Panc1 (cell line): ENCODE results near the gene UNC13B.

Experiments used
- POLR2AphosphoS5 ChIP-seq: IDR thresholded peaks from 2 replicates; pipeline ENCODE4 v1.6.1; 2012; ENCODE audit warnings: mild to moderate bottlenecking, low read depth, low read length, moderate library complexity
- SIN3A ChIP-seq: IDR thresholded peaks from 2 replicates; pipeline ENCODE4 v1.6.1; 2012; ENCODE audit warnings: low read depth, mild to moderate bottlenecking, low read length, moderate library complexity, borderline replicate concordance; ENCODE audit not compliant: insufficient read depth
- TF ChIP-seq, protein P1 (sequence below): fragments of 450-650 bp; IDR thresholded peaks from 2 replicates; pipeline ENCODE4 v1.5.1; 2017; ENCODE audit warnings: mild to moderate bottlenecking
- TF ChIP-seq, protein P2 (sequence below), 2 experiments: IDR thresholded peaks; 2 replicates each; pipeline ENCODE4 v1.6.1; 2011 to 2012; ENCODE audit warnings: low read depth in 2 of 2, control low read depth in 1 of 2, low read length in 1 of 2, mild to moderate bottlenecking in 1 of 2, moderate library complexity in 1 of 2; ENCODE audit not compliant: insufficient read depth in 1 of 2

DNA sequence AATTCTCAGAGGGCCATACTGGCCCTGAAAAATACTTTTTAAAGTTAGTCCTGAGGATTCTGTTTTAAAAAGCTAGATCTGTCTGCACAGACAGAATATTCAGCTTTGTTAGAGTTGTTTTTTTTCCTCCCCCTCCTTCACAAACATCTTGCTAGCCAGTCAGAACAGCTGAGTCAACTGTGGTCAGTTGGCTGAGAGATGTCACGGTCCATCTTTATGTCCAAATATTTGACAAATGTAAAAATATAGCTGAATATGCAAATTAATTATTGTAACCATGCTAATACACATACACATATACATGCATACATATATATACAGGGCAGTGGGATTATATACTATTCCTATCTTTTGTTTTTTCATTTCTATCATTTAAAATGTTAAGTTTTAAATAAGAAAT is 33.9 kb downstream of the UNC13B start:
- TF ChIP-seq POLR2AphosphoS5, result no peak
- TF ChIP-seq, protein P1, sequence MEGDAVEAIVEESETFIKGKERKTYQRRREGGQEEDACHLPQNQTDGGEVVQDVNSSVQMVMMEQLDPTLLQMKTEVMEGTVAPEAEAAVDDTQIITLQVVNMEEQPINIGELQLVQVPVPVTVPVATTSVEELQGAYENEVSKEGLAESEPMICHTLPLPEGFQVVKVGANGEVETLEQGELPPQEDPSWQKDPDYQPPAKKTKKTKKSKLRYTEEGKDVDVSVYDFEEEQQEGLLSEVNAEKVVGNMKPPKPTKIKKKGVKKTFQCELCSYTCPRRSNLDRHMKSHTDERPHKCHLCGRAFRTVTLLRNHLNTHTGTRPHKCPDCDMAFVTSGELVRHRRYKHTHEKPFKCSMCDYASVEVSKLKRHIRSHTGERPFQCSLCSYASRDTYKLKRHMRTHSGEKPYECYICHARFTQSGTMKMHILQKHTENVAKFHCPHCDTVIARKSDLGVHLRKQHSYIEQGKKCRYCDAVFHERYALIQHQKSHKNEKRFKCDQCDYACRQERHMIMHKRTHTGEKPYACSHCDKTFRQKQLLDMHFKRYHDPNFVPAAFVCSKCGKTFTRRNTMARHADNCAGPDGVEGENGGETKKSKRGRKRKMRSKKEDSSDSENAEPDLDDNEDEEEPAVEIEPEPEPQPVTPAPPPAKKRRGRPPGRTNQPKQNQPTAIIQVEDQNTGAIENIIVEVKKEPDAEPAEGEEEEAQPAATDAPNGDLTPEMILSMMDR, result no peak
- TF ChIP-seq, protein P2, sequence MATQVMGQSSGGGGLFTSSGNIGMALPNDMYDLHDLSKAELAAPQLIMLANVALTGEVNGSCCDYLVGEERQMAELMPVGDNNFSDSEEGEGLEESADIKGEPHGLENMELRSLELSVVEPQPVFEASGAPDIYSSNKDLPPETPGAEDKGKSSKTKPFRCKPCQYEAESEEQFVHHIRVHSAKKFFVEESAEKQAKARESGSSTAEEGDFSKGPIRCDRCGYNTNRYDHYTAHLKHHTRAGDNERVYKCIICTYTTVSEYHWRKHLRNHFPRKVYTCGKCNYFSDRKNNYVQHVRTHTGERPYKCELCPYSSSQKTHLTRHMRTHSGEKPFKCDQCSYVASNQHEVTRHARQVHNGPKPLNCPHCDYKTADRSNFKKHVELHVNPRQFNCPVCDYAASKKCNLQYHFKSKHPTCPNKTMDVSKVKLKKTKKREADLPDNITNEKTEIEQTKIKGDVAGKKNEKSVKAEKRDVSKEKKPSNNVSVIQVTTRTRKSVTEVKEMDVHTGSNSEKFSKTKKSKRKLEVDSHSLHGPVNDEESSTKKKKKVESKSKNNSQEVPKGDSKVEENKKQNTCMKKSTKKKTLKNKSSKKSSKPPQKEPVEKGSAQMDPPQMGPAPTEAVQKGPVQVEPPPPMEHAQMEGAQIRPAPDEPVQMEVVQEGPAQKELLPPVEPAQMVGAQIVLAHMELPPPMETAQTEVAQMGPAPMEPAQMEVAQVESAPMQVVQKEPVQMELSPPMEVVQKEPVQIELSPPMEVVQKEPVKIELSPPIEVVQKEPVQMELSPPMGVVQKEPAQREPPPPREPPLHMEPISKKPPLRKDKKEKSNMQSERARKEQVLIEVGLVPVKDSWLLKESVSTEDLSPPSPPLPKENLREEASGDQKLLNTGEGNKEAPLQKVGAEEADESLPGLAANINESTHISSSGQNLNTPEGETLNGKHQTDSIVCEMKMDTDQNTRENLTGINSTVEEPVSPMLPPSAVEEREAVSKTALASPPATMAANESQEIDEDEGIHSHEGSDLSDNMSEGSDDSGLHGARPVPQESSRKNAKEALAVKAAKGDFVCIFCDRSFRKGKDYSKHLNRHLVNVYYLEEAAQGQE (IDR thresholded peaks at IDR 0.05; ENCODE audit: insufficient read depth in 1 of 2, low read depth in 2 of 2, low read length in 1 of 2), result no peak
- no peak for TF ChIP-seq SIN3A
